ENCODE results near the gene CYP27C1. TPM values are rescaled to one million over a fixed set of nuclear protein-coding genes. Genes with fewer than 3 reads are reported as not detected.

Gene CYP27C1
- total and polyA plus RNA-seq, 10 of the 15 experiments (the other 5 are each of a cell fraction or from before 2014, with no cell fraction given): not detected

DNA sequence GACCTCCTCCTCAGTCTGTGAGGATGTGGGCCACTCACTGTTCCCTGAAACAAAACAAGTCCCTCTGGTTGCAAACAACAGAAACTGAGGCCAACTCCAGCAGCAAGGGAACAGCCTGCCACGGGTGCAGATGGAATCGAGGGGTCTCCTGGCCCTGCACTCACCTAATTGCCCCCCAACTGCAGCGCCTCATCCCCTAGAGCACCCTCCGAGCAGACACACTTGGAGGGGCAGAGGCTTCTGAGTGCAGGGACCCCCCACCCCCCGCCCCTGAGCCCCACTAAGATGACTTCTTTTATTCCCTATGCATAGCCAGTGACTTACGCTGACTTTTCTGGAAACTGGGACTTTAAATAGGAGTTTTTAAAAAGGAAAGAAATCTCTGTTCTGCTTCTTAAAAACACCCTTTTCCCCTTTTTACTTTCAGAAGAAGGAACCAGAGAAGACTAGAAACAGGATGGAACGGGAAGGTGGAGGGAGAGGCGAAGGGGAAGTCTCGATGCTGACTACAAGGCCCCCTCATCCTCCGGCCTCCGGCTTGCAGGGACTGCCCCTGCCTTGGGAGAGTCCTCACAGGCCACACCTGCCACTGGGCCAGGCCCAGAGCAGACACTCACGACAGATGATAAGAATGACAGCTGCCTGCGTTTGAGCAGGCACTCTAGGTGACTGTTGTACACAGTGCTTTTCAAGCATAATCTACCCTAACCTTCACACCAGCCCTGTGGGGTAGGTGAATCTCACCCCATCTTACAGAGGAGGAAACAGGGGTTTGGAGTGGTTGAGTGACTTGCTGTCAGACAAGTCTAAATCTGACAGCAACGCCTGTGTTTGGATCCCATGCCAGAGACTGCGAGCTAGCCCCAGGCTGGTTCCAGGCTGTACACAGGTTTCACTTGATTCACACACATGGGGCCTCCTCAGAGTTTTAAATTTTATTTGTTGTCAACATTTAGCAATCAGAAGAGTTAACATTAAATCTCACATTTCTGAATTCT is 85.0 kb downstream of the CYP27C1 start (continued):
- TF ChIP-seq BHLHE40 (IDR thresholded peaks at IDR 0.05; ENCODE audit: borderline replicate concordance in 1 of 2, low read depth in 2 of 2, low read length in 1 of 2): no peak
- TF ChIP-seq, protein P1, sequence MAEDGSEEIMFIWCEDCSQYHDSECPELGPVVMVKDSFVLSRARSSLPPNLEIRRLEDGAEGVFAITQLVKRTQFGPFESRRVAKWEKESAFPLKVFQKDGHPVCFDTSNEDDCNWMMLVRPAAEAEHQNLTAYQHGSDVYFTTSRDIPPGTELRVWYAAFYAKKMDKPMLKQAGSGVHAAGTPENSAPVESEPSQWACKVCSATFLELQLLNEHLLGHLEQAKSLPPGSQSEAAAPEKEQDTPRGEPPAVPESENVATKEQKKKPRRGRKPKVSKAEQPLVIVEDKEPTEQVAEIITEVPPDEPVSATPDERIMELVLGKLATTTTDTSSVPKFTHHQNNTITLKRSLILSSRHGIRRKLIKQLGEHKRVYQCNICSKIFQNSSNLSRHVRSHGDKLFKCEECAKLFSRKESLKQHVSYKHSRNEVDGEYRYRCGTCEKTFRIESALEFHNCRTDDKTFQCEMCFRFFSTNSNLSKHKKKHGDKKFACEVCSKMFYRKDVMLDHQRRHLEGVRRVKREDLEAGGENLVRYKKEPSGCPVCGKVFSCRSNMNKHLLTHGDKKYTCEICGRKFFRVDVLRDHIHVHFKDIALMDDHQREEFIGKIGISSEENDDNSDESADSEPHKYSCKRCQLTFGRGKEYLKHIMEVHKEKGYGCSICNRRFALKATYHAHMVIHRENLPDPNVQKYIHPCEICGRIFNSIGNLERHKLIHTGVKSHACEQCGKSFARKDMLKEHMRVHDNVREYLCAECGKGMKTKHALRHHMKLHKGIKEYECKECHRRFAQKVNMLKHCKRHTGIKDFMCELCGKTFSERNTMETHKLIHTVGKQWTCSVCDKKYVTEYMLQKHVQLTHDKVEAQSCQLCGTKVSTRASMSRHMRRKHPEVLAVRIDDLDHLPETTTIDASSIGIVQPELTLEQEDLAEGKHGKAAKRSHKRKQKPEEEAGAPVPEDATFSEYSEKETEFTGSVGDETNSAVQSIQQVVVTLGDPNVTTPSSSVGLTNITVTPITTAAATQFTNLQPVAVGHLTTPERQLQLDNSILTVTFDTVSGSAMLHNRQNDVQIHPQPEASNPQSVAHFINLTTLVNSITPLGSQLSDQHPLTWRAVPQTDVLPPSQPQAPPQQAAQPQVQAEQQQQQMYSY (CRISPR knock-in tag; IDR thresholded peaks at IDR 0.05): no peak
- TF ChIP-seq RCOR1 (conservative IDR thresholded peaks at IDR 0.05; ENCODE audit: low read depth, low read length): no peak
- TF ChIP-seq ASH2L (IDR thresholded peaks at IDR 0.05; ENCODE audit: borderline replicate concordance, low read depth): no peak
- TF ChIP-seq, protein P2, sequence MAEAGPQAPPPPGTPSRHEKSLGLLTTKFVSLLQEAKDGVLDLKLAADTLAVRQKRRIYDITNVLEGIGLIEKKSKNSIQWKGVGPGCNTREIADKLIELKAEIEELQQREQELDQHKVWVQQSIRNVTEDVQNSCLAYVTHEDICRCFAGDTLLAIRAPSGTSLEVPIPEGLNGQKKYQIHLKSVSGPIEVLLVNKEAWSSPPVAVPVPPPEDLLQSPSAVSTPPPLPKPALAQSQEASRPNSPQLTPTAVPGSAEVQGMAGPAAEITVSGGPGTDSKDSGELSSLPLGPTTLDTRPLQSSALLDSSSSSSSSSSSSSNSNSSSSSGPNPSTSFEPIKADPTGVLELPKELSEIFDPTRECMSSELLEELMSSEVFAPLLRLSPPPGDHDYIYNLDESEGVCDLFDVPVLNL (IDR thresholded peaks at IDR 0.05; ENCODE audit: low read depth, low read length): no peak

DNA sequence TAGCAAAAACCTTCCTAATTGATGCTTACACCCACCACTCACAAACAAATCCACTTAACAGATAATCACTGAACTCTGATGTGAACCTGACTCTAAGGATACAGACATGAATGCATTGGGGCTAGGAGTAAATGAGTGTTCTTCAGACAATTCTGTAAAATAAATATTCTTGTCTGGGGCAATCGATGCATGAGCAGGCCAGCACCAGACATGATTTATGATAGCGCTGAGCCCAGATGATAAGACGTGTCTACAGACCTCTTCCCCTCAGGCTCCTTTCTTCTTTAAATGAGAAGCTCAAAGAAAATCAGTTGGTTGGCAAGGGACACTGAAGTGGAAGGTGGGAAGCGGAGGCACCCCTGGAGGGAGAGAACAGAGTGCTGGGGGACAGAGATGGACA is 85.9 kb downstream of the CYP27C1 start:
- no peak for ATAC-seq
- Histone ChIP-seq H4K20me1 (ENCODE audit: control insufficient read depth, insufficient read depth) (no peaks in the 10 kb centered on the region), H3K9me3 (replicated peaks; ENCODE audit: control insufficient read depth, insufficient read depth, low read length) (no peaks in the 10 kb centered on the region), H3K36me3 (ENCODE audit: control insufficient read depth in 2 of 2, insufficient read depth in 2 of 2, low read length in 1 of 2) (no peaks in the 10 kb centered on the region), H3K4me3 (no peak overlapping the region), H3K9ac (ENCODE audit: control insufficient read depth, insufficient read depth, low read length) (no peak overlapping the region), H3K79me2 (ENCODE audit: control insufficient read depth, insufficient read depth, low read length) (no peaks in the 10 kb centered on the region), H3K4me1 (ENCODE audit: control insufficient read depth, insufficient read depth, low read length) (no peaks in the 10 kb centered on the region), H3K27me3 (replicated peaks in 1 of 2; ENCODE audit: control insufficient read depth in 2 of 2, insufficient read depth in 2 of 2, low read length in 1 of 2) (no peaks in the 10 kb centered on the region), H3K27ac (ENCODE audit: control insufficient read depth, insufficient read depth) (no peak overlapping the region), H3K4me2 (ENCODE audit: control insufficient read depth, insufficient read depth) (no peak overlapping the region), H2AFZ (ENCODE audit: control insufficient read depth, low read depth, low read length) (no peak overlapping the region)
- intact Hi-C loops (cut with micrococcal nuclease; ENCODE audit: unreplicated experiment) (no loop called here), in situ Hi-C loops (cut with MboI) (no loop called here)
- SMC1A ChIA-PET (ENCODE audit: uncharacterized antibody, unreplicated experiment): no interaction called here
- RAD21 ChIA-PET (ENCODE audit: unreplicated experiment): no interaction called here
- POLR2A ChIA-PET: no interaction called here
- 58% methylated on average over 4 of the region's 4 CpGs for WGBS (ENCODE audit: insufficient coverage, insufficient replicate concordance, low lambda C conversion rate, missing lambda C conversion rate)
- CTCF ChIA-PET: no interaction called here
- DNase-seq (ENCODE audit: low read depth, low spot score): no peak
- BruUV-seq (replicated peaks): no TSS peak
- no peak for FAIRE-seq
- TF ChIP-seq, protein P3, sequence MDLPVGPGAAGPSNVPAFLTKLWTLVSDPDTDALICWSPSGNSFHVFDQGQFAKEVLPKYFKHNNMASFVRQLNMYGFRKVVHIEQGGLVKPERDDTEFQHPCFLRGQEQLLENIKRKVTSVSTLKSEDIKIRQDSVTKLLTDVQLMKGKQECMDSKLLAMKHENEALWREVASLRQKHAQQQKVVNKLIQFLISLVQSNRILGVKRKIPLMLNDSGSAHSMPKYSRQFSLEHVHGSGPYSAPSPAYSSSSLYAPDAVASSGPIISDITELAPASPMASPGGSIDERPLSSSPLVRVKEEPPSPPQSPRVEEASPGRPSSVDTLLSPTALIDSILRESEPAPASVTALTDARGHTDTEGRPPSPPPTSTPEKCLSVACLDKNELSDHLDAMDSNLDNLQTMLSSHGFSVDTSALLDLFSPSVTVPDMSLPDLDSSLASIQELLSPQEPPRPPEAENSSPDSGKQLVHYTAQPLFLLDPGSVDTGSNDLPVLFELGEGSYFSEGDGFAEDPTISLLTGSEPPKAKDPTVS (IDR thresholded peaks at IDR 0.05; ENCODE audit: low read depth, low read length): no peak
- TF ChIP-seq SUZ12 (IDR thresholded peaks at IDR 0.05; ENCODE audit: unreplicated experiment): no peak
- no peak for TF ChIP-seq RFX5 (IDR thresholded peaks at IDR 0.05; ENCODE audit: low read depth, low read length)
- no peak for TF ChIP-seq MEF2A (IDR thresholded peaks at IDR 0.05; ENCODE audit: insufficient read depth, low read depth, low read length)
- no peak for TF ChIP-seq CREB1 (IDR thresholded peaks at IDR 0.05; ENCODE audit: low read depth)
- TF ChIP-seq SREBF2 (IDR thresholded peaks at IDR 0.05; ENCODE audit: low read length): no peak
- TF ChIP-seq YBX1 (IDR thresholded peaks at IDR 0.05): no peak
- TF ChIP-seq CBFB (IDR thresholded peaks at IDR 0.05; ENCODE audit: low read depth): no peak
- TF ChIP-seq TCF3 (IDR thresholded peaks at IDR 0.05; ENCODE audit: borderline replicate concordance, insufficient read depth, low read depth, low read length): no peak
- no peak for TF ChIP-seq BMI1 (IDR thresholded peaks at IDR 0.05; ENCODE audit: borderline replicate concordance)
- TF ChIP-seq TARDBP (IDR thresholded peaks at IDR 0.05; ENCODE audit: borderline replicate concordance): no peak
- no peak for TF ChIP-seq BHLHE40 (IDR thresholded peaks at IDR 0.05; ENCODE audit: borderline replicate concordance in 1 of 2, low read depth in 2 of 2, low read length in 1 of 2)
- TF ChIP-seq BCL11A (IDR thresholded peaks at IDR 0.05; ENCODE audit: low read depth, low read length): no peak
